K562 (cell line): ENCODE data around the gene TRIM33. TPM values are rescaled to one million over a fixed set of nuclear protein-coding genes. Genes with fewer than 3 reads are reported as not detected.

Experiments used
- CHD1 ChIP-seq: fragments of 200-600 bp; sonication (generic); IDR thresholded peaks from one replicate; pipeline ENCODE4 v1.6.1; 2012; ENCODE audit warnings: mild to moderate bottlenecking, moderate library complexity, low read length, inconsistent platforms
- DIDO1 ChIP-seq: fragments of 450-650 bp; IDR thresholded peaks from 2 replicates; pipeline ENCODE4 v1.6.1; 2016; ENCODE audit warnings: low read depth, missing biosample characterization, missing genetic modification characterization
- ELF4 ChIP-seq: fragments of 450-650 bp; formaldehyde crosslinking; IDR thresholded peaks from 2 replicates; pipeline ENCODE4 v1.4.0; 2022; ENCODE audit warnings: missing genetic modification characterization
- GABPB1 ChIP-seq: sonication (generic); formaldehyde crosslinking; IDR thresholded peaks from 2 replicates; pipeline ENCODE4 v1.8.0; 2022; ENCODE audit warnings: mild to moderate bottlenecking, missing genetic modification reagents
- GMEB1 ChIP-seq: fragments of 250-450 bp; sonication (Bioruptor Pico); IDR thresholded peaks from 2 replicates; pipeline ENCODE4 v1.4.0; 2020; ENCODE audit warnings: mild to moderate bottlenecking
- HDAC2 ChIP-seq: fragments of 450-650 bp; IDR thresholded peaks from 2 replicates; pipeline ENCODE4 v1.6.1; 2016; ENCODE audit warnings: mild to moderate bottlenecking
- HNRNPLL ChIP-seq: fragments of 200-400 bp; formaldehyde crosslinking; IDR thresholded peaks from 2 replicates; pipeline ENCODE4 v1.6.1; 2017; ENCODE audit warnings: low read length, low read depth, mild to moderate bottlenecking; ENCODE audit not compliant: poor library complexity, severe bottlenecking
- KDM5B ChIP-seq: fragments of 200-600 bp; sonication (generic); IDR thresholded peaks from 2 replicates; pipeline ENCODE4 v1.6.1; 2012; ENCODE audit warnings: low read depth, mild to moderate bottlenecking, moderate library complexity, low read length, control low read depth, inconsistent platforms; ENCODE audit not compliant: insufficient replicate concordance
- MEF2D ChIP-seq: conservative IDR thresholded peaks from 2 replicates; pipeline ENCODE4 v1.6.1; 2016; ENCODE audit warnings: low read depth, missing genetic modification characterization, missing compliant biosample characterization
- PTRF ChIP-seq: fragments of 450-650 bp; IDR thresholded peaks from 2 replicates; pipeline ENCODE4 v1.6.1; 2016; ENCODE audit warnings: mild to moderate bottlenecking, missing genetic modification characterization, missing compliant biosample characterization
- RBBP5 ChIP-seq: fragments of 200-600 bp; sonication (generic); IDR thresholded peaks from 2 replicates; pipeline ENCODE4 v1.6.1; 2012; ENCODE audit warnings: borderline replicate concordance, mild to moderate bottlenecking, low read length, control low read depth, inconsistent platforms; ENCODE audit not compliant: insufficient read depth, poor library complexity, severe bottlenecking
- SRSF7 ChIP-seq: fragments of 200-400 bp; formaldehyde crosslinking; optimal IDR thresholded peaks from 2 replicates; pipeline ENCODE3; 2017; ENCODE audit warnings: mild to moderate bottlenecking, low read depth, low read length
- STAT5B ChIP-seq: fragments of 250-450 bp; sonication (Bioruptor Pico); IDR thresholded peaks from 2 replicates; pipeline ENCODE4 v1.8.0; 2021; ENCODE audit warnings: mild to moderate bottlenecking, inconsistent platforms
- TEAD4 ChIP-seq, 2 experiments: sonication (generic) in 1 of 2; formaldehyde crosslinking in 1 of 2; IDR thresholded peaks; 2 replicates each; pipeline versions ENCODE4 v1.6.1 to v1.8.0; 2012 to 2022; ENCODE audit warnings: borderline replicate concordance in 1 of 2, inconsistent platforms in 1 of 2, low read length in 1 of 2, mild to moderate bottlenecking in 1 of 2, missing genetic modification reagents in 1 of 2
- TRIM25 ChIP-seq: fragments of 450-650 bp; IDR thresholded peaks from 2 replicates; pipeline ENCODE4 v1.7.0; 2016; ENCODE audit warnings: borderline replicate concordance
- UBTF ChIP-seq, 2 experiments: IDR thresholded peaks; 2 replicates each; pipeline ENCODE4 v1.6.1; 2012; ENCODE audit warnings: improper control_type of control experiment in 2 of 2, low read depth in 2 of 2, low read length in 2 of 2, borderline replicate concordance in 1 of 2
- XRCC5 ChIP-seq: fragments of 200-400 bp; formaldehyde crosslinking; IDR thresholded peaks from 2 replicates; pipeline ENCODE4 v1.6.1; 2017; ENCODE audit warnings: low read depth, mild to moderate bottlenecking, low read length
- ZBTB17 ChIP-seq: fragments of 450-650 bp; formaldehyde crosslinking; IDR thresholded peaks from 2 replicates; pipeline ENCODE4 v1.4.0; 2020; ENCODE audit warnings: mild to moderate bottlenecking
- ZFP1 ChIP-seq: fragments of 450-650 bp; formaldehyde crosslinking; IDR thresholded peaks from 2 replicates; pipeline ENCODE4 v1.4.0; 2020; ENCODE audit warnings: mild to moderate bottlenecking, mixed read lengths
- ZNF121 ChIP-seq: sonication (generic); formaldehyde crosslinking; conservative IDR thresholded peaks from 2 replicates; pipeline ENCODE4 v1.8.0; 2022; ENCODE audit warnings: missing genetic modification reagents
- ZNF57 ChIP-seq: fragments of 450-650 bp; formaldehyde crosslinking; IDR thresholded peaks from 2 replicates; pipeline ENCODE4 v1.4.0; 2020; ENCODE audit warnings: mild to moderate bottlenecking, moderate library complexity
- ZNF699 ChIP-seq: fragments of 250-450 bp; sonication (Bioruptor Pico); IDR thresholded peaks from 2 replicates; pipeline ENCODE4 v1.8.0; 2021; ENCODE audit warnings: mild to moderate bottlenecking, moderate library complexity; ENCODE audit not compliant: insufficient replicate concordance
- polyA plus RNA-seq, 8 experiments: library from polyadenylated mRNA; depleted of rRNA in 4 of 8; stranded (reverse) in 5 of 8; unstranded in 3 of 8; fragments of >200 nt; fragmentation: Nextera tagmentation in 2 of 8; fragmentation: Illumina TruSeq in 1 of 8; extraction: Ambion mirVana in 2 of 8; extraction: Trizol in 1 of 8; gene quantifications; 2 replicates each; pipeline versions ENCODE4 v1.2.1 to v1.2.3, GENCODE V29; 2011 to 2014; ENCODE audit warnings: inconsistent platforms in 1 of 8, missing spikeins in 1 of 8
- total RNA-seq, 7 experiments: library from RNA; depleted of rRNA in 6 of 7; stranded (reverse); fragments of >200 nt in 6 of 7; fragmentation: Illumina TruSeq in 2 of 7; extraction: Trizol in 2 of 7; gene quantifications; 2 replicates each; pipeline versions ENCODE4 v1.2.1 to v1.2.3, GENCODE V29; 2011 to 2021; ENCODE audit warnings: low replicate concordance in 1 of 7

TRIM33 gene
- total and polyA plus RNA-seq, 9 of the 15 experiments (the other 6 are each of a cell fraction or from before 2014, with no cell fraction given): 9.3 to 58.4 (median 40.2) TPM

- TF ChIP-seq ZBTB17 (CRISPR knock-in tag) (peak; percentile 64), ZFP1 (CRISPR knock-in tag) (no peak), RBBP5 (peak; percentile 67), TRIM25 (no peak), SRSF7 (no peak), ZNF699 (CRISPR knock-in tag) (no peak), DIDO1 (no peak; the same call in 1 of the 2 replicates), HNRNPLL (peak; percentile 54), STAT5B (CRISPR knock-in tag) (no peak), ELF4 (CRISPR knock-in tag) (no peak), HDAC2 (0 out of 2 replicates have a peak, but pooled peaks have one; percentile 58), CHD1 (no peak), GABPB1 (CRISPR knock-in tag) (peak; percentile 89), KDM5B (no peak), UBTF (IDR thresholded peaks at IDR 0.05; ENCODE audit: borderline replicate concordance in 1 of 2, low read depth in 2 of 2, low read length in 2 of 2) (peak; percentile 69 to 76; a peak in 3 of 4 replicates), XRCC5 (peak; percentile 100), PTRF (no peak), ZNF121 (CRISPR knock-in tag) (0 out of 2 replicates have a peak, but pooled peaks have one; percentile 10), MEF2D (tag) (0 out of 2 replicates have a peak, but pooled peaks have one; percentile 36), ZNF57 (CRISPR knock-in tag) (no peak), GMEB1 (CRISPR knock-in tag) (peak; percentile 19; the same call in 1 of the 2 replicates), TEAD4 (IDR thresholded peaks at IDR 0.05; ENCODE audit: low read length) (peak; percentile 41), TEAD4 (CRISPR knock-in tag; IDR thresholded peaks at IDR 0.05; ENCODE audit: borderline replicate concordance) (peak; percentile 56; the same call in 1 of the 2 replicates)
Observed at GRCh38 chr1:114346480-114347029, 164.4 kb downstream of the TRIM33 start (continued).
